Endothelial cell of umbilical vein (primary cell): ENCODE data around the gene RPL36AL. TPM values are rescaled to one million over a fixed set of nuclear protein-coding genes. Genes with fewer than 3 reads are reported as not detected.
"Not testable (repeated sequence)": the region's sequence is repeated elsewhere in the genome, so short reads cannot be mapped to it uniquely, and the experiment has no call there.

Source experiments
- BruUV-seq: library from RNA; stranded (reverse); fragments of 400-500 nt; replicated peaks from 2 replicates; lab custom pipeline; 2021; lab: Mats Ljungman, UMichigan
- CTCF ChIA-PET: fragments of 300-600, 350-600 bp; sonication (Branson Sonifier 250); formaldehyde crosslinking; loops from one replicate; lab custom pipeline; 2021; ENCODE audit warnings: antibody characterized with exemption, inconsistent platforms; lab: Charles Lee
- POLR2A ChIA-PET: fragments of 300-600, 350-600 bp; sonication (Branson Sonifier 250); formaldehyde crosslinking; loops from one replicate; lab custom pipeline; 2021; ENCODE audit warnings: antibody characterized with exemption, inconsistent platforms; lab: Charles Lee
- DNase-seq: peaks from one replicate; pipeline ENCODE4 v3.0.0-alpha.2; 2011; ENCODE audit warnings: low read depth, low spot score
- FAIRE-seq: peaks from 2 replicates; lab custom pipeline; 2011; peaks lifted over from hg19 to GRCh38; lab: Jason Lieb, UNC
- H2AFZ ChIP-seq: 2 replicates; pipeline ENCODE4 v1.6.0; 2012; ENCODE audit warnings: low read depth, low read length, control low read depth, inconsistent platforms
- H3K27ac ChIP-seq: 2 replicates; pipeline ENCODE4 v1.5.1; 2011; ENCODE audit warnings: low read depth, mild to moderate bottlenecking, control low read depth, low read length, moderate library complexity; ENCODE audit not compliant: insufficient read depth
- H3K27me3 ChIP-seq, 2 experiments: 2 replicates each; pipeline versions ENCODE4 v1.6.0 to v1.6.1; 2011; ENCODE audit warnings: low read length in 2 of 2, mixed read lengths in 1 of 2; ENCODE audit not compliant: control insufficient read depth in 2 of 2, insufficient read depth in 2 of 2
- H3K36me3 ChIP-seq, 2 experiments: 2 replicates in 1 of 2; 3 replicates in 1 of 2; pipeline ENCODE4 v1.5.1; 2011; ENCODE audit warnings: low read length in 2 of 2, mild to moderate bottlenecking in 1 of 2, moderate library complexity in 1 of 2; ENCODE audit not compliant: control insufficient read depth in 2 of 2, insufficient read depth in 2 of 2; ENCODE audit errors: extremely low read depth in 1 of 2
- H3K4me1 ChIP-seq: 3 replicates; pipeline ENCODE4 v1.5.1; 2011; ENCODE audit warnings: mild to moderate bottlenecking, low read length; ENCODE audit not compliant: control insufficient read depth, insufficient read depth; ENCODE audit errors: extremely low read depth
- H3K4me2 ChIP-seq: 2 replicates; pipeline ENCODE4 v1.6.1; 2011; ENCODE audit warnings: low read length, control low read depth, mixed read lengths; ENCODE audit not compliant: insufficient read depth
- H3K4me3 ChIP-seq, 3 experiments: fragments of 200-600 bp in 1 of 3; sonication (generic), shearing (Covaris generic) in 1 of 3; replicated peaks in 1 of 3; 2 replicates each; pipeline ENCODE4 v1.5.1; 2011 to 2016; ENCODE audit warnings: control low read depth in 3 of 3, low read length in 3 of 3, mild to moderate bottlenecking in 2 of 3, inconsistent platforms in 1 of 3, low read depth in 1 of 3, moderate library complexity in 1 of 3; ENCODE audit not compliant: insufficient read depth in 1 of 3
- H3K79me2 ChIP-seq: 2 replicates; pipeline ENCODE4 v1.6.0; 2012; ENCODE audit warnings: low read length, inconsistent platforms; ENCODE audit not compliant: control insufficient read depth, insufficient read depth
- H3K9ac ChIP-seq: replicated peaks from 2 replicates; pipeline ENCODE3; 2011; ENCODE audit warnings: low read length, control low read depth; ENCODE audit not compliant: insufficient read depth; ENCODE audit errors: extremely low read depth
- H3K9me1 ChIP-seq: replicated peaks from 3 replicates; pipeline ENCODE4 v1.6.0; 2011; ENCODE audit warnings: mild to moderate bottlenecking, low read length; ENCODE audit not compliant: control insufficient read depth, insufficient read depth; ENCODE audit errors: extremely low read depth
- H3K9me3 ChIP-seq: replicated peaks from 2 replicates; pipeline ENCODE4 v1.5.1; 2012; ENCODE audit warnings: low read length, inconsistent platforms; ENCODE audit not compliant: control insufficient read depth, insufficient read depth
- H4K20me1 ChIP-seq: replicated peaks from 2 replicates; pipeline ENCODE3; 2011; ENCODE audit warnings: mild to moderate bottlenecking, low read length; ENCODE audit not compliant: control insufficient read depth, insufficient read depth; ENCODE audit errors: extremely low read depth
- CTCF ChIP-seq, 2 donors: IDR thresholded peaks; 1 replicate in 1 of 2; 2 replicates in 1 of 2; pipeline ENCODE4 v1.5.1; 2011; ENCODE audit warnings: low read length in 2 of 2, mild to moderate bottlenecking in 2 of 2, moderate library complexity in 2 of 2, control low read depth in 1 of 2, inconsistent platforms in 1 of 2, low read depth in 1 of 2; ENCODE audit not compliant: insufficient read depth in 1 of 2; ENCODE audit errors: extremely low read depth in 1 of 2
- JUN ChIP-seq: IDR thresholded peaks from 2 replicates; pipeline ENCODE4 v1.6.1; 2011; ENCODE audit warnings: borderline replicate concordance, low read depth; ENCODE audit not compliant: insufficient read length, insufficient read depth
- MAX ChIP-seq: IDR thresholded peaks from 2 replicates; pipeline ENCODE4 v1.6.1; 2011; ENCODE audit not compliant: insufficient read depth, insufficient read length
- POLR2A ChIP-seq: IDR thresholded peaks from 2 replicates; pipeline ENCODE4 v1.6.1; 2012; ENCODE audit warnings: low read depth, mild to moderate bottlenecking, control low read depth, low read length
- POLR2AphosphoS5 ChIP-seq: IDR thresholded peaks from 2 replicates; pipeline ENCODE4 v1.6.1; 2012; ENCODE audit warnings: low read depth, mild to moderate bottlenecking, control low read depth, low read length, moderate library complexity; ENCODE audit not compliant: insufficient read depth
- dilution Hi-C: fragments of 300-500 bp; cut with MboI; formaldehyde crosslinking; loops from one replicate; pipeline ENCODE4 v1.15.0; 2019; ENCODE audit warnings: low sequenced_read_pairs; ENCODE audit not compliant: extremely low pct_ligation_motif_present
- intact Hi-C: fragments of 100-400 bp; cut with micrococcal nuclease; formaldehyde crosslinking; loops from one replicate; pipeline ENCODE4 v1.10.0; 2022
- polyA plus RNA-seq, 4 experiments: library from polyadenylated mRNA; depleted of rRNA in 3 of 4; stranded (reverse) in 3 of 4; unstranded in 1 of 4; fragments of >200 nt; gene quantifications; 2 replicates each; pipeline versions ENCODE4 v1.2.1 to v1.2.3, GENCODE V29; 2011 to 2012; ENCODE audit warnings: missing spikeins in 1 of 4
- total RNA-seq: library from RNA; stranded (reverse); gene quantifications from 2 replicates; pipeline ENCODE4 v1.2.3, GENCODE V29; 2021

Gene RPL36AL
- total and polyA plus RNA-seq, 2 donors (not counting 3 experiments of a cell fraction or from before 2014, with no cell fraction given) = 174 to 251 TPM

DNA sequence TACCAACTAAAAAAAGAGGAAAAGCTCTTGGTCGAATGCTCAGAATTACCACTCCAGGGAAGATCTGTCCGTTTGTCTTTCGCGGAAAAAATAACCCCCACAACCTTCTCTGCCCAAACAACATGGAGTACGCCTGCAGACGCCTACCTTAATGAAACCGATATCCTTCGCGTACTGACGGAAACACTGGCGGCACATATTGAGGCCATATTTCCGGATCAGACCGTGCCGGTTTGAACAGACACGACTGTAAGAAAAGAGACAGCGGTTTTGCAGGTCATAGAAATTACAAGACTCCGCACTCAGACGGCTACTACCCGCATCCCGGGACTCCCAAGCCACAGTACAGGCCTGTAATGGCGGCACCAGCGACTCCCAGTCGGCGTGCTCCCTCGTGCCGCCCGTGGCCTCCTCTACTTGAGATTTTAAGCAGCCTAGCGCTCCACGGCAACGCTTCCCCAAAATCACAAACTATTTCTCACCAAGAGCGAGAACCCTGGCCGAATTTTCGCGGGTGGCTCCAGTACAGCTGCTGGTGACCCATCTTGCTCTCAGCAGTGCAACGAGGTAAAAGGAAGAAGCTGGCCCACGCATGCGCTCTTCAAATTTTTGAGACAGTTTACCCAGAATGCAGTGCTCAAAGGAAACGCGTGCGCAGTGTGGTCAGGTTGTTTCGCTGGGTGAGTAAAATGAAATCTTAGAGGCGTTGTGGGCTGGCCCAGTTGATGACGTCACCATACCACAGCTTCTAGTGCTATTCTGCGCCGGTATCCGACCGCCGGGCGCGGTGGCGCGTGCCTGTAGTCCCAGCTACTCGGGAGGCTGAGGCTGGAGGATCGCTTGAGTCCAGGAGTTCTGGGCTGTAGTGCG is 34.4 kb downstream of the RPL36AL start, which contains the start of gene RPS29:
TSS of gene RPS29 (minus strand) at position 578 of the 870 bp plus-strand sequence. CDS start at position 544, 34 bp downstream.
- DNase-seq (peak; percentile 100), FAIRE-seq (peak; percentile 82)
- Histone ChIP-seq H3K4me1 (peaks cover 10% of the 10 kb centered on the region), H3K9ac (peak within 1 kb of the TSS; percentile 92), H3K79me2 (peaks cover 49% of the 10 kb centered on the region), H3K9me3 (no peaks in the 10 kb centered on the region), H2AFZ (peak within 1 kb of the TSS; percentile 36), H3K9me1 (no peaks in the 10 kb centered on the region), H3K27me3 (no peaks in the 10 kb centered on the region), H3K27ac (peak within 1 kb of the TSS; percentile 82), H3K36me3 (peaks cover 6 to 8% of the 10 kb centered on the region in 2 experiments), H3K4me2 (peak within 1 kb of the TSS; percentile 94), H3K4me3 (peak within 1 kb of the TSS; percentile 90 to 99 (median 97)), H4K20me1 (peaks cover 5% of the 10 kb centered on the region)
- peak; percentile 5 for TF ChIP-seq MAX
- peak; percentile 95 for TF ChIP-seq POLR2A
- TF ChIP-seq POLR2AphosphoS5 = no peak
- peak; percentile 93 for TF ChIP-seq JUN
- no peak for TF ChIP-seq CTCF (IDR thresholded peaks at IDR 0.05; ENCODE audit: extremely low read depth in 1 of 2, insufficient read depth in 1 of 2, low read depth in 1 of 2, low read length in 2 of 2)
- intact Hi-C loops (loop anchor here (1.0 to 5.0 kb wide), 7 partner anchors 12 to 181 kb away; partner anchors contain the start of genes KLHDC1, LRR1, MGAT2 and RPL36AL), dilution Hi-C loops (no loop called here)
- TSS peak; percentile 59 for BruUV-seq
- CTCF ChIA-PET = interaction anchor here (0.8 to 3.8 kb wide), 10 partner anchors 9 to 124 kb away, joined by 3 to 30 read pairs (median 10); partner anchors contain the start of genes LRR1, MGAT2 and RPL36AL
- POLR2A ChIA-PET = interaction anchor here (0.5 to 2.5 kb wide), 5 partner anchors 9 to 182 kb away, joined by 3 to 12 read pairs (median 10); partner anchors contain the start of genes KLHDC2, LRR1, MGAT2 and RPL36AL

DNA sequence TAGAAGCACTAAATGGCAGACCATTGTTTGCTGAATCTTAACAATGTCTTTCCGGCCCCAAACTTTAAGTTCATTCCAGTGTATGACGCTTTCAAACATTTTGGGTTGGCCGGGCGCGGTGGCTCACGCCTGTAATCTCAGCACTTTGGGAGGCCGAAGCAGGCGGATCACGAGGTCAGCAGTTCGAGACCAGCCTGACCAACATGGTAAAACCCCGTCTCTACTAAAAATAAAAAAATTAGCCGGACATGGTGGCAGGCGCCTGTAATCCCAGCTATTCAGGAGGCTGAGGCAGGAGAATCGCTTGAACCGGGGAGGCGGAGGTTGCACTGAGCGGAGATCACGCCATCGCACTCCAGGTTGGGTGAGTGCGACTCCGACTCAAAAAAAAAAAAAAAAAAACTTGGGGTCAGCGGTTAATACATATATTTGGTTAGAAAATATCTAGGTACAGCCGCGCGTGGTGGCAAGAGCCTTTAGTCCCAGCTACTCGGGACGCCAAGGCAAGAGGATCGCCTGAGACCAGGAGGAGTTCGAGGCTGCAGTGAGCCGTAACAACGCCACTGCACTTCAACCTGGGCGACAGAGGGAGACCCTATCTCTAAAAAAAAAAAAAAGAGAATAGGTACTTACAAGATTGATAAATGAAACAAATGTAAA is 35.3 kb downstream of the RPL36AL start:
- H3K9me1 ChIP-seq, H3K36me3 ChIP-seq, BruUV-seq, H3K27me3 ChIP-seq, H3K9me3 ChIP-seq, FAIRE-seq, H4K20me1 ChIP-seq, dilution Hi-C loops, DNase-seq, H2AFZ ChIP-seq: not testable (repeated sequence)
- Histone ChIP-seq H3K27ac (peak overlapping the region; percentile 82), H3K79me2 (peaks cover 54% of the 10 kb centered on the region), H3K4me1 (peaks cover 10% of the 10 kb centered on the region), H3K4me2 (peak overlapping the region; percentile 94), H3K4me3 (peak overlapping the region; percentile 90 to 99 (median 97)), H3K9ac (peak overlapping the region; percentile 92)
- CTCF ChIA-PET = interaction anchor here (2.6 to 3.8 kb wide), 2 partner anchors 35 to 123 kb away, joined by 25 to 30 read pairs; partner anchors contain the start of genes MGAT2 and RPL36AL
- intact Hi-C loops = loop anchor here (5.0 kb wide), 1 partner anchor 88 kb away; no protein-coding TSS in a partner anchor
- POLR2A ChIA-PET = interaction anchor here (2.5 kb wide), 1 partner anchor 35 kb away, joined by 10 read pairs; the partner anchor contains the start of genes MGAT2 and RPL36AL
